Fibroblast of villous mesenchyme (primary cell): ENCODE measurements around the gene DUOXA2. TPM values are rescaled to one million over a fixed set of nuclear protein-coding genes. Genes with fewer than 3 reads are reported as not detected.

Experiments
- DNase-seq: peaks from one replicate; pipeline ENCODE4 v3.0.0-alpha.2; 2010; ENCODE audit warnings: low read depth
- H3K4me3 ChIP-seq: 2 replicates; pipeline ENCODE4 v1.5.1; 2011; ENCODE audit warnings: low read depth, mild to moderate bottlenecking, low read length
- total RNA-seq: library from RNA; depleted of rRNA; stranded (reverse); fragments of >200 nt; gene quantifications from 2 replicates; pipeline ENCODE4 v1.2.3, GENCODE V29; 2012
- TF ChIP-seq, protein P1 (sequence below): IDR thresholded peaks from 2 replicates; pipeline ENCODE4 v1.5.1; 2012; ENCODE audit warnings: low read depth, mild to moderate bottlenecking, low read length; ENCODE audit not compliant: insufficient read depth

DUOXA2 gene
- total RNA-seq, 1 donor = not detected

DNA sequence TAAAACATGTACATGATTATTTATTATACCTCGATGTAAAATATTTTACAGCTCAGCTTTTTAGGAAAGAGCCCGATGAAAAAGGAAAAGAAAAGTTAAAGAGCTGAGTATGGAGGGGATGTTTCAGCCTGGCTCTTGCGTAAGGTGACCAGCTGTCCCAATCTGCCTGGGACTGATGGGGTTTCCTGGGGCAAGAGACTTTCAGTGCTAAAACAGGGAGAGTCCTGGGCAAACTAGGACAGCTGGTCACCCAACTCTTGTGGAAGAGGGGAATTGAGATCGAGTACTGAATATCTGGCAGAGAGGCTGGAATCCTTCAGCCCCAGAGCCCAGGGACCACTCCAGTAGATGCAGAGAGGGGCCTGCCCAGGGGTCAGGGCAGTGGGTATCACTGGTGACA, 21.1 kb upstream of the DUOXA2 start:
- no peak for DNase-seq
- no peak overlapping the region for H3K4me3 ChIP-seq
- TF ChIP-seq, protein P1, sequence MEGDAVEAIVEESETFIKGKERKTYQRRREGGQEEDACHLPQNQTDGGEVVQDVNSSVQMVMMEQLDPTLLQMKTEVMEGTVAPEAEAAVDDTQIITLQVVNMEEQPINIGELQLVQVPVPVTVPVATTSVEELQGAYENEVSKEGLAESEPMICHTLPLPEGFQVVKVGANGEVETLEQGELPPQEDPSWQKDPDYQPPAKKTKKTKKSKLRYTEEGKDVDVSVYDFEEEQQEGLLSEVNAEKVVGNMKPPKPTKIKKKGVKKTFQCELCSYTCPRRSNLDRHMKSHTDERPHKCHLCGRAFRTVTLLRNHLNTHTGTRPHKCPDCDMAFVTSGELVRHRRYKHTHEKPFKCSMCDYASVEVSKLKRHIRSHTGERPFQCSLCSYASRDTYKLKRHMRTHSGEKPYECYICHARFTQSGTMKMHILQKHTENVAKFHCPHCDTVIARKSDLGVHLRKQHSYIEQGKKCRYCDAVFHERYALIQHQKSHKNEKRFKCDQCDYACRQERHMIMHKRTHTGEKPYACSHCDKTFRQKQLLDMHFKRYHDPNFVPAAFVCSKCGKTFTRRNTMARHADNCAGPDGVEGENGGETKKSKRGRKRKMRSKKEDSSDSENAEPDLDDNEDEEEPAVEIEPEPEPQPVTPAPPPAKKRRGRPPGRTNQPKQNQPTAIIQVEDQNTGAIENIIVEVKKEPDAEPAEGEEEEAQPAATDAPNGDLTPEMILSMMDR = no peak

DNA sequence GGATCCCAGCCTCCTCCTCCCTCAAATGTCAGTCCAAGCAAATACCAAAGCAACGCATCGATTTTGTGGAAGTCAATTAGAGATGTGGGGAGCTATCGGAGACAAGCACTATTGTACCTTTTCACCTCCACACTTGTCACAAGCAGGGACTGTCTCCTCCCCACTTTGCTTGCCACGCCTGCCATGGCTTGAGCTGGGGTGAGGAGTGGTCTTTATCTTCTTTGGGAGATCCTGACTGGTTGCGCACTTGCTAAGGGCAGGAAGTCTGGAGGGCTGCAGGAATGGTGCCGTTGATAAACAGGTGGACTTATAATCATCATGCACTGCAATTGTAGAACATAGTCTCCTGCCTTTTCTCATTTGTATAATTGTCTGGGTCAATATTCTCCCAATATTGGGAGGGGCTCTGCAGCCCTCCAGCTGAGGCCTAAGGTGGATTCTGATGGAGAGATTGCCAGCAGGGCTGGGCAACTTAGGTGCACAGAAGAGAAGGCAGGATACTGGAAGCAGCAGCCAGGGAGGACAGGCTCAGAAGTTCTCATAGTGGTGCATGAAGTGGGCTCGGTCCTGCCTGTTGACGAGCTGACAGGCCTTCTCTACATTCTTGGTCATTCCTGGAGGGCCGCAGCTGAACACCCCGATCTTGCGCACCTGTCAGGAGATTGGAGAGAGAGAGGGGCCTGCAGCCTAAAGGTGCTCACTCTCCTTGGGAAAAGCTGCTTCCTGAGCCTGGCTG, 20.3 kb upstream of the DUOXA2 start:
- TF ChIP-seq, protein P1 = no peak
- no peak overlapping the region for H3K4me3 ChIP-seq
- no peak for DNase-seq

DNA sequence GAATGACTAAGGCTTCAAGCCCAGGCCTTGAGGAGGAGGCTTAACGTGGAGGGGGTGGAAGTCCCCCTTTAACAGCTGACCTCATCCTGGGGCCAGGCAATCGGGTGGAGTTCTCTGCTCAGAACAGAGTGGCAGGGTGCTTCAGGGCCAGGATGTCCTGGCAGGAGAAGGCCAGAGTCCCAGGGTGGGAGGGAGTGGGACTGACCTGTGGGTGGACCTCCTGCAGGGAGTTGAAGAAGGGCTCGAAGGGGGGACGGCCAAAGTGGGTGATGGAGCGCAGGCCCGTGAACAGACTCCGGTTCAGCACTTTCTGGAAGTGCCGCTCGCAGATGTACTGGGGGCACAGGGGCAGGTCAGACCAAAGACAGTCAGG, 19.8 kb upstream of the DUOXA2 start:
- DNase-seq = no peak
- TF ChIP-seq, protein P1 = no peak
- H3K4me3 ChIP-seq = no peak overlapping the region

DNA sequence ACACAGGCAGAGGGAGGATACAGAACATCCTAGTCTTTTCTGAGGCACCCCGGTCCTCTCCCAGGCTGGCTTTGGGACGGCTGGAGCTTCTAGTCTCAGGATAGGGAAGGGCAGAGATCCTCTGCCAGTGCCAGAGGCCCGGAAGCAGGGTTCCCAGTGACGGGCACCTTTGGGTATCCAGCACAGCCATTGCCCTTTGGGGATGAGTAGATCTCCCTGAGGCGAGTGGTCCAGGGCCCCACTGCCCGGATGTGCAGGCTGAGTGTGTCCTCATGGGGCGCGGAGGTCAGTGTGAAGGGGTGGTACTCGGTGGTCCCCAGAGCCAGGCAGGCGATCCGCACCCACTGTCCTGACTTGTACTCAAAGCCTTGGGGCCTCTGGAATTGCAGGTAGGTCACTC, 18.5 kb upstream of the DUOXA2 start:
- no peak for DNase-seq
- H3K4me3 ChIP-seq = no peak overlapping the region
- TF ChIP-seq, protein P1 = no peak

DNA sequence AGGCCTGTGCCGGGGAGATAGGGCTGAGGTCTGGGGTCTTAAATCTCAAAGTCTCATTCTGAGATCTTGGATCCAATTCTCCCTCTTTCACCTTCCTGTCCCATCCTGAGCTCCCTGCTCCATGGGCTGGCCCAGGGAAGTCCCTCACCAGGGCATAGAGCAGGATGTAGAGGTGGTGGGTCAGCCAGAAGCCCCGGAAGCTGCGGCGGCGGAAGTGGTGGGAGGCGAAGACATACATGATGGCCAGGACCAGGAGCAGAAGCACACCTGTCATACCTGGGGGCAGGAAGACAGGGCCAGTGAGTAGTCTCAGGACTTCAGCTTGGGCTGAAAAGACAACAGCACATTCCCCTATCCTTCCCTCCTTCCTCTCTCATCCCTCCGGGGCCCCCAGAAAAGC, 16.7 kb upstream of the DUOXA2 start:
- no peak for DNase-seq
- TF ChIP-seq, protein P1 = no peak
- H3K4me3 ChIP-seq = no peak overlapping the region

DNA sequence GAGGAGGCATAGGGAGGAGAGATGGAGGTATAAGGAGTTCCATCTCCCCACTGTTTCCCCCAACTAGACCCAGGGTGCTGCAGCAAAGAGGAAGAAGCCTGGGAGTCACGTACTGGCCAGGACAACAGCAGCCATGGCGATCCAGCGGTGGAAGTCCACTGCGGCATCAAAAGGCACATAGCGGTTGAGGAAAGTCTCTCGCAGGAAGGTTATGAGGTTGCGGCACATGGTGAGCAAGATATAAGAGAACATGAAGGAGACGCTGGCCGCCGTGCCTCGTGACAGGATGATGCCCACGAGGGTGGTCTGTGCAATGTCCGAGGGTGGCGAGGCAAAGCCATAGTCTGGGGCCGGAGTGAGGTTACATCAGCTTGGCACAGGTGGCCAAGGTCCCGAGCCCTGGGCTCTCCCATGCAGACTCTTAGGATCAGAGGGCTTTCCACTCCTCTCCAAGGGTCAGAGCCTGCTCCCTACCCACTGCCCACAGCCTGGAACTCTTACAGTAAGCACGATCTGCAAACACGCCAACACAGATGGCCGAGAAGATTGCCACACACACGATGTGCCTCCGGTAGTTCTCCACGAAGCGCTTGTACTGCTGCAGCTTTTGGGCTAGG, 14.5 kb upstream of the DUOXA2 start:
- TF ChIP-seq, protein P1 = no peak
- H3K4me3 ChIP-seq = no peak overlapping the region
- no peak for DNase-seq
